ENCODE measurements around the gene PAPPA2.

Gene PAPPA2

GRCh38 chr1:176854758-176855745, 392.1 kb downstream of the PAPPA2 start:
- no peak for DNase-seq (ENCODE audit: low spot score)

- DNase-seq (ENCODE audit: low spot score): peak; percentile 37
Measured at GRCh38 chr1:176857632-176858031, 394.7 kb downstream of the PAPPA2 start.

GRCh38 chr1:176858433-176858916, 395.5 kb downstream of the PAPPA2 start:
- DNase-seq (ENCODE audit: low spot score): peak; percentile 8

- DNase-seq (ENCODE audit: low spot score): peak; percentile 18
Measured at GRCh38 chr1:176863613-176864012, 400.6 kb downstream of the PAPPA2 start.

- no peak for DNase-seq (ENCODE audit: low spot score)
Measured at GRCh38 chr1:176864211-176864610, 401.2 kb downstream of the PAPPA2 start.

GRCh38 chr1:176866011-176866714, 403.2 kb downstream of the PAPPA2 start:
- DNase-seq (ENCODE audit: low spot score): peak; percentile 79

- no peak for DNase-seq (ENCODE audit: low spot score)
Measured at GRCh38 chr1:176869577-176869976, 406.6 kb downstream of the PAPPA2 start.

GRCh38 chr1:176876966-176877515, 414.1 kb downstream of the PAPPA2 start:
- DNase-seq (ENCODE audit: low spot score): no peak

- no peak for DNase-seq (ENCODE audit: low spot score)
Measured at GRCh38 chr1:176877557-176877956, 414.6 kb downstream of the PAPPA2 start.

- DNase-seq (ENCODE audit: low spot score): no peak
Measured at GRCh38 chr1:176878750-176879536, 416.0 kb downstream of the PAPPA2 start.

GRCh38 chr1:176879784-176880620, 417.0 kb downstream of the PAPPA2 start:
- no peak for DNase-seq (ENCODE audit: low spot score)

GRCh38 chr1:176880955-176881595, 418.1 kb downstream of the PAPPA2 start:
- DNase-seq (ENCODE audit: low spot score): peak; percentile 75

- peak; percentile 58 for DNase-seq (ENCODE audit: low spot score)
Measured at GRCh38 chr1:176884286-176884685, 421.3 kb downstream of the PAPPA2 start.

GRCh38 chr1:176884911-176885310, 421.9 kb downstream of the PAPPA2 start:
- DNase-seq (ENCODE audit: low spot score): no peak

- no peak for DNase-seq (ENCODE audit: low spot score)
Measured at GRCh38 chr1:176885341-176885740, 422.4 kb downstream of the PAPPA2 start.

GRCh38 chr1:176885751-176886150, 422.8 kb downstream of the PAPPA2 start:
- no peak for DNase-seq (ENCODE audit: low spot score)

GRCh38 chr1:176888471-176889032, 425.6 kb downstream of the PAPPA2 start:
- no peak for DNase-seq (ENCODE audit: low spot score)

GRCh38 chr1:176893625-176894352, 430.8 kb downstream of the PAPPA2 start:
- no peak for DNase-seq (ENCODE audit: low spot score)

GRCh38 chr1:176894450-176894849, 431.5 kb downstream of the PAPPA2 start:
- DNase-seq (ENCODE audit: low spot score): no peak

Measured in kidney tubule cell (primary cell).